HCT116 (cell line): ENCODE measurements around the gene MED12.

Experiments used
- CTCF ChIP-seq, 3 experiments: fragments of 200-600 bp in 1 of 3; sonication (generic) in 1 of 3; IDR thresholded peaks in 2 of 3; conservative IDR thresholded peaks in 1 of 3; 2 replicates each; pipeline ENCODE4 v1.5.1; 2012 to 2017; ENCODE audit warnings: low read depth in 2 of 3, low read length in 2 of 3, antibody characterized with exemption in 1 of 3, borderline replicate concordance in 1 of 3, control low read depth in 1 of 3, mild to moderate bottlenecking in 1 of 3, mixed read lengths in 1 of 3, mixed run types in 1 of 3, moderate library complexity in 1 of 3; ENCODE audit not compliant: insufficient read depth in 1 of 3
- EGR1 ChIP-seq: IDR thresholded peaks from 2 replicates; pipeline ENCODE4 v1.6.1; 2012; ENCODE audit warnings: low read depth
- EZH2 ChIP-seq: fragments of 200-600 bp; sonication (generic); IDR thresholded peaks from 2 replicates; pipeline ENCODE4 v1.6.1; 2017; ENCODE audit warnings: antibody characterized with exemption, mixed run types
- POLR2A ChIP-seq: IDR thresholded peaks from 2 replicates; pipeline ENCODE4 v1.7.0; 2011; ENCODE audit warnings: borderline replicate concordance; ENCODE audit not compliant: insufficient read depth, insufficient read length; ENCODE audit errors: extremely low read depth
- POLR2AphosphoS5 ChIP-seq: IDR thresholded peaks from 2 replicates; pipeline ENCODE4 v1.6.1; 2011; ENCODE audit warnings: mild to moderate bottlenecking, low read depth, low read length, moderate library complexity
- ZBTB33 ChIP-seq: IDR thresholded peaks from 2 replicates; pipeline ENCODE4 v1.6.1; 2011; ENCODE audit warnings: mild to moderate bottlenecking, low read length, moderate library complexity; ENCODE audit not compliant: insufficient replicate concordance; ENCODE audit errors: extremely low read depth
- ZFX ChIP-seq: fragments of 450-650 bp; IDR thresholded peaks from 2 replicates; pipeline ENCODE4 v1.6.1; 2017

GRCh38 chrX:71118985-71119535, 664 bp downstream of the MED12 start:
- TF ChIP-seq EGR1 (no peak), POLR2AphosphoS5 (no peak), CTCF (IDR thresholded peaks at IDR 0.05 in 2 of 3, conservative IDR thresholded peaks at IDR 0.05 in 1 of 3; ENCODE audit: borderline replicate concordance in 1 of 3, insufficient read depth in 1 of 3, low read depth in 2 of 3, low read length in 2 of 3) (no peak), ZBTB33 (no peak), POLR2A (no peak), EZH2 (no peak), ZFX (no peak)
